ENCODE measurements around the gene KHK. TPM values are rescaled to one million over a fixed set of nuclear protein-coding genes. Genes with fewer than 3 reads are reported as not detected.
A peak's percentile ranks its signal among the peaks of the same experiment; 100 is the strongest.

The KHK gene
- total RNA-seq, result 1 to 10 TPM in 3 of 4 donors, under 1 TPM in 1; 0.44 to 2.3 (median 1.7) TPM

DNA sequence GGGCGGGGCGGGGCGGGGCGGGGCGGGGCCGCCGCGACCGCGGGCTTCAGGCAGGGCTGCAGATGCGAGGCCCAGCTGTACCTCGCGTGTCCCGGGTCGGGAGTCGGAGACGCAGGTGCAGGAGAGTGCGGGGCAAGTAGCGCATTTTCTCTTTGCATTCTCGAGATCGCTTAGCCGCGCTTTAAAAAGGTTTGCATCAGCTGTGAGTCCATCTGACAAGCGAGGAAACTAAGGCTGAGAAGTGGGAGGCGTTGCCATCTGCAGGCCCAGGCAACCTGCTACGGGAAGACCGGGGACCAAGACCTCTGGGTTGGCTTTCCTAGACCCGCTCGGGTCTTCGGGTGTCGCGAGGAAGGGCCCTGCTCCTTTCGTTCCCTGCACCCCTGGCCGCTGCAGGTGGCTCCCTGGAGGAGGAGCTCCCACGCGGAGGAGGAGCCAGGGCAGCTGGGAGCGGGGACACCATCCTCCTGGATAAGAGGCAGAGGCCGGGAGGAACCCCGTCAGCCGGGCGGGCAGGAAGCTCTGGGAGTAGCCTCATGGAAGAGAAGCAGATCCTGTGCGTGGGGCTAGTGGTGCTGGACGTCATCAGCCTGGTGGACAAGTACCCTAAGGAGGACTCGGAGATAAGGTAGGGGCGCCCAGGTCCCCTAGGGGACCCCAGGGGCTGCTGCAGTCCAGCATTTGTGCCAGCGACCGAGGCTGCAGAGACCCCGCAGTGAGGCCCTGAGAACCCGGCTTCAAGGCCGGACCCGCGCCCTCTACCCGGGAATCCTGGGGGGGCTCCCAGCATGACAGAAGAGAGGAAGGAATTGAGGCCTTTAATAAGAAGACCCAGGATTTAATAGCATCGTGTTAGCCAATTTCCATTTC lies at the start of gene KHK:
KHK (plus strand) TSS at position 49 of the 870 bp plus-strand sequence; CDS start at position 537, 488 bp downstream.
- 20 to 30% methylated on average over 16 to 24 of the region's 54 CpGs for WGBS, 2 donors
- DNase-seq, result peak; percentile 36 to 52
- H3K4me3 ChIP-seq (replicated peaks in 1 of 3), result peak within 1 kb of the TSS; percentile 37 to 68 (median 63)
- H3K27me3 ChIP-seq, result no peaks in the 10 kb centered on the region
- TF ChIP-seq, protein P1, sequence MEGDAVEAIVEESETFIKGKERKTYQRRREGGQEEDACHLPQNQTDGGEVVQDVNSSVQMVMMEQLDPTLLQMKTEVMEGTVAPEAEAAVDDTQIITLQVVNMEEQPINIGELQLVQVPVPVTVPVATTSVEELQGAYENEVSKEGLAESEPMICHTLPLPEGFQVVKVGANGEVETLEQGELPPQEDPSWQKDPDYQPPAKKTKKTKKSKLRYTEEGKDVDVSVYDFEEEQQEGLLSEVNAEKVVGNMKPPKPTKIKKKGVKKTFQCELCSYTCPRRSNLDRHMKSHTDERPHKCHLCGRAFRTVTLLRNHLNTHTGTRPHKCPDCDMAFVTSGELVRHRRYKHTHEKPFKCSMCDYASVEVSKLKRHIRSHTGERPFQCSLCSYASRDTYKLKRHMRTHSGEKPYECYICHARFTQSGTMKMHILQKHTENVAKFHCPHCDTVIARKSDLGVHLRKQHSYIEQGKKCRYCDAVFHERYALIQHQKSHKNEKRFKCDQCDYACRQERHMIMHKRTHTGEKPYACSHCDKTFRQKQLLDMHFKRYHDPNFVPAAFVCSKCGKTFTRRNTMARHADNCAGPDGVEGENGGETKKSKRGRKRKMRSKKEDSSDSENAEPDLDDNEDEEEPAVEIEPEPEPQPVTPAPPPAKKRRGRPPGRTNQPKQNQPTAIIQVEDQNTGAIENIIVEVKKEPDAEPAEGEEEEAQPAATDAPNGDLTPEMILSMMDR (IDR thresholded peaks at IDR 0.05), result no peak
- no peak for TF ChIP-seq POLR2A (IDR thresholded peaks at IDR 0.05)
- peaks cover 14 to 16% of the 10 kb centered on the region in 2 donors for H3K4me1 ChIP-seq
- intact Hi-C loops (cut with DNase I), result loop anchor here (5.0 kb wide), 1 partner anchor 125 kb away; no protein-coding TSS in a partner anchor
- H3K27ac ChIP-seq, result peak within 1 kb of the TSS; percentile 77 to 89 (median 84)
- H3K36me3 ChIP-seq, result no peaks in the 10 kb centered on the region
- no peaks in the 10 kb centered on the region for H3K9me3 ChIP-seq

DNA sequence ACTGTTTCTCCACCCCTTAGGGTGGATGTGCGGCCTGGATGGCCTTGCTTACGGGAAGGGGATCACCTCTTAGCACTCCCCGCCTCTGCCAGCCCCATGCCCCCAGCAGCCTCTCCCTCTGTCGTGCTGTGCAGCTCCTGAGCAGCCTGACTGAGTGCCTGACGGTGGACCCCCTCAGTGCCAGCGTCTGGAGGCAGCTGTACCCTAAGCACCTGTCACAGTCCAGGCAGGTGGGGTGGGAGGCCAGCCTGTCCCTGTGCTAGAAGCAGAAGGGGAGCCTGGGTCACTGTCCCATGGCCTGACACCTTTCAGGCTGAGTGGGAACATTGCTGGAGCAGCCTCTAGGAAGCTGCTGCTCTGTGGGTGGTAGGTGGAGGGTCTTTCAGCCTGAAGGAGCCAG lies 48.6 kb upstream of the KHK start:
- DNase-seq, result no peak
- H3K4me1 ChIP-seq, result peaks cover 23 to 37% of the 10 kb centered on the region in 2 donors
- no peak for TF ChIP-seq POLR2A (IDR thresholded peaks at IDR 0.05)
- TF ChIP-seq, protein P1 (IDR thresholded peaks at IDR 0.05), result no peak
- WGBS, 2 donors, result 100% methylated on average over 5 of the region's 6 CpGs; no CpG with 5 or more reads in 1 of the 2 donors
- no peaks in the 10 kb centered on the region for H3K27me3 ChIP-seq
- H3K27ac ChIP-seq, result no peak overlapping the region
- H3K36me3 ChIP-seq, result peaks cover 66 to 67% of the 10 kb centered on the region in 2 donors
- no peaks in the 10 kb centered on the region for H3K9me3 ChIP-seq
- H3K4me3 ChIP-seq (replicated peaks in 1 of 3), result no peak overlapping the region
- intact Hi-C loops (cut with DNase I), result no loop called here

DNA sequence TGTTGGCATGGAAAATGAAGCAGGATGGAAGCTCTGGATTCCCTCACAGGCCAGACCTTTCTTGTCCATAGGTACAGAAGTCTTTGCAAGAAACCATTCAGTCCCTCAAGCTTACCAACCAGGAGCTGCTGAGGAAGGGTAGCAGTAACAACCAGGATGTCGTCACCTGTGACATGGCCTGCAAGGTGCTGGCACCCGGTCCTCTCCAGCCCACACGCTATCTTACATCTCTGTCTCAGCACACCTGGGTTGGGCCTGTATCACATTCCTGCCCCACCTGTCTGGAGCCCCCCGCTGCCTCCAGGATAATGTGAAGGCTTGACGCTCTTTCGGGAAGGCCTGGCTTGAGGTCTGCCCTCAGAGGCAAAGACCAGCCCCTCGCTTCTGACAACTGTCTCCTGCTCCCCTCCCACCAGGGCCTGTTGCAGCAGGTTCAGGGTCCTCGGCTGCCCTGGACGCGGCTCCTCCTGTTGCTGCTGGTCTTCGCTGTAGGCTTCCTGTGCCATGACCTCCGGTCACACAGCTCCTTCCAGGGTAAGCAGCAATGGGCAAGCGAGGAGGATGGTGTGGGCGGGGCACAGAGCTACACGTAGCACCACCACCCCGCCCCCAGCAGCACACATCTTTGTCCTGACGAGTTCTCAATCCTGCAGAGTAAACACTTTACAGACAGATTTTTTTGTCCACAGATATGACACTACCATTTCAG lies 47.8 kb upstream of the KHK start:
- DNase-seq, result no peak
- peaks cover 66 to 67% of the 10 kb centered on the region in 2 donors for H3K36me3 ChIP-seq
- H3K9me3 ChIP-seq, result no peaks in the 10 kb centered on the region
- 89 to 92% methylated on average over 16 to 17 of the region's 17 CpGs for WGBS, 2 donors
- TF ChIP-seq POLR2A (IDR thresholded peaks at IDR 0.05), result no peak
- TF ChIP-seq, protein P1 (IDR thresholded peaks at IDR 0.05), result no peak
- intact Hi-C loops (cut with DNase I), result no loop called here
- H3K27ac ChIP-seq, result no peak overlapping the region
- H3K4me3 ChIP-seq (replicated peaks in 1 of 3), result no peak overlapping the region
- no peaks in the 10 kb centered on the region for H3K27me3 ChIP-seq
- H3K4me1 ChIP-seq, result peaks cover 19 to 34% of the 10 kb centered on the region in 2 donors

DNA sequence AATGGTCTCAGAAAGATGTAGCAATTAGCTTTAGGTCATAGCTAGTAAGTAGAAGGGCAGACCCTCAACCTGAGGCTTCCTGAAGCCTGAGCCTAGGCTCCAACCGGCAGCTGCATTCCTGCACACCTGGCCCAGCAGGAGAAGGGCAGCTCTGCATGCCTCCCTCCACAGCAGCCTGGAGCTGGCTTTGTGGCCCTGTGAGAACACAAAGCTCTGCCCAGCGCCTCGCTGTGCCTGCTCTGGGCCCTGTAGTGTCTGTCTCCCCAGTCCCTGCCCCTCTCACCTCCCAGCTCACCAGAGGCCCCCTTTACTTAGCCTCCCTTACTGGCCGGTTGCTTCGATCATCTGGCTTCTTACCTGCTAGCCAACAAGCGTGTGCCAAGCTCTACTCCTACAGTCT lies 47.1 kb upstream of the KHK start:
- WGBS, 2 donors, result 93% methylated on average over 6 of the region's 6 CpGs
- H3K9me3 ChIP-seq, result no peaks in the 10 kb centered on the region
- TF ChIP-seq, protein P1 (IDR thresholded peaks at IDR 0.05), result no peak
- no peak for TF ChIP-seq POLR2A (IDR thresholded peaks at IDR 0.05)
- DNase-seq, result no peak
- H3K27ac ChIP-seq, result no peak overlapping the region
- H3K36me3 ChIP-seq, result peaks cover 66 to 67% of the 10 kb centered on the region in 2 donors
- peaks cover 14 to 27% of the 10 kb centered on the region in 2 donors for H3K4me1 ChIP-seq
- intact Hi-C loops (cut with DNase I), result no loop called here
- H3K4me3 ChIP-seq (replicated peaks in 1 of 3), result no peak overlapping the region
- no peaks in the 10 kb centered on the region for H3K27me3 ChIP-seq
